IPS-11a (cell line): ENCODE measurements around the gene DCTN5.
A peak's percentile ranks its signal among the peaks of the same experiment; 100 is the strongest.
"Not testable (repeated sequence)": the region's sequence is repeated elsewhere in the genome, so short reads cannot be mapped to it uniquely, and the experiment has no call there.

Experiments
- H3K4me3 ChIP-seq: one replicate; pipeline ENCODE4 v1.5.1; 2013; ENCODE audit warnings: low read depth, low read length, control low read depth

DCTN5 gene

DNA sequence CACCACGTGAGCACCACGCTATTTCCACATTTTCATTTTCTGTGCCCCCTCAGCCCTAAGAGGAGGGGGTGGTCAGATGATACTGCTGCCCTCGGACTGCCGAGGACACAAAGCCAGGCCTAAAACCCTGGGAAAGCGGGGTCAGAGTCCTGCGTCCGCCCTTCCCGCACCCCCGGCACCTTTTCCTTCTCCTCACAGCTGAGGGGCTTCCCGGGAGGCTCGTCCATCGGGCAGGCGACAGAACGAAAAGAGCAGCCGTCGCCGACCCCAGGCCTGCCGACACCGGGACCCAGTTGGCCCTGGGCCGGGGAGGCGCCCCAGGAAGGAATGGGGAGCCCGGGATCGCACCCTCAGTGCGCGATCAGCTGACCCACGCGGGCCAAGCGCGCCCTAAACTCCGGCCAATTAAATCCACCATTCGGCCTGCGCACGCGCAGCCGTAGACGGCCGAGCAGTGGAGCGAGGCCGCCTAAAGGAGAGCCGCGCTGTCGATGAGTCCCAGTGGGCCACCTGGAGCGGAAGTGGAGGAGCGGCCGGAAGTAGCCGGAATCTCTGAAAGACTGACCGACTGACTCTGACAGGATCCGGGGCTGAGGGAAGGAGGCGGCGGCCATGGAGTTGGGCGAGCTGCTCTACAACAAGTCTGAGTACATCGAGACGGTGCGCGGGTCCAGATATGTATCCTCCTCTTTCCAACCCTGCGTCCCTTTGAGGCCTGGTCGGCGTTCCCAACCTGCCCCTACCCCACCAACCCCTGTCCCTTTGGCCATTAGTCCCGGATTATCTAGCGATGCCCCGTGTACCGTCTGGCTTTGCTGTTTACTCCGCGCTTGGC, at the start of gene DCTN5, which contains the start of gene PALB2:
DCTN5 (plus strand) TSS at position 536 of the 835 bp plus-strand sequence; CDS start at position 613, 77 bp downstream.
PALB2 (minus strand) TSS at position 380 of the 835 bp plus-strand sequence; CDS start at position 227, 153 bp downstream.
- H3K4me3 ChIP-seq = peak within 1 kb of the TSS; percentile 99

DNA sequence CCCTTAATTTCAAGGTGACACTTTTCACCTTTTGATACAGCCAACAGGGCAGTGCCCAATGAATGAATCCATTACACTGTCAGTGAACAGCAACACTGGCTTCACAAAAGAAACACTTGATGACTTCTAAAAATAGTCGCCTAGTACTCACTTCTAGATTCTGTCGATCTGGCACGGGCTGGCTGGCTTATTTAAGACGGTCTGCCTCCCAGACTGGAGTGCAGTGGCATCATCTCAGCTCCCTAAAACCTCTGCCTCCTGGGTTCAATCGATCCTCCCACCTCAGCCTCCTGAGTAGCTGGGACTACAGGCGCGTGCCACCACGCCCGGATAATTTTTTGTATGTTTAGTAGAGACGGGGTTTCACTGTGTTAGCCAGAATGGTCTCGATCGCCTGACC, 47.1 kb upstream of the DCTN5 start:
- H3K4me3 ChIP-seq = no peak overlapping the region

DNA sequence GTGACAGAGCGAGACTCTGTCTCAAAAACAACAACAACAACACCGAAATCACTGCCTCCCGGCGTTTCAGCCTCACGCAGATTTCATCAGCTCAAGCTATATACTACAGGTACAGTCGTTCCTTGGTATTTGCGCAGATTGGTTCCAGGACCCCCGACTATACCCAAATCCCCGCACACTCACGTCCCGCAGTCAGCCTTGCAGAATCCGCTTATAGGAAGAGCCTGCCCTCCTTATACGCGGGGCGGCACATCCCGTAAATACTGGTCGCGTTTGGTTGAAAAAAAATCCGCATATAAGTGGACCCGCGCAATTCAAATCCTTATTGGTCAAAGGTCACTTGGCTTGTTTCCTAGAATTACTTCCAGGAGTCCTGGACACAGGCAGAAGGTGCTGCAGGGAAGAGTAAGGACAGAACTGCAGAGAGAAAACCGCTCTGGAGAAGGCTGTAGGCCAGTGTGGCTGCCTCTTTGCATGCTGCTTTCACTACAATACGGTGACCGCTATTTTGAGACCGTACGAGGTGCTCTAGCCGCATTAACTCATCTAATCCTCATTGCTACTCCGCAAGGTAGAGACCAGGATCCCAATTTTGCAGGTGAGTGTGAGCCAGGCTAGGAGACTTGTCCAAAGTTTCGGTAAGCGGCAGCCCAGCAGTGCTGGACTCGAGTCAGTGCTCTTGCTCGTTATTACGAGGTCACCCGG, 45.9 kb upstream of the DCTN5 start:
- H3K4me3 ChIP-seq = peak overlapping the region; percentile 99

DNA sequence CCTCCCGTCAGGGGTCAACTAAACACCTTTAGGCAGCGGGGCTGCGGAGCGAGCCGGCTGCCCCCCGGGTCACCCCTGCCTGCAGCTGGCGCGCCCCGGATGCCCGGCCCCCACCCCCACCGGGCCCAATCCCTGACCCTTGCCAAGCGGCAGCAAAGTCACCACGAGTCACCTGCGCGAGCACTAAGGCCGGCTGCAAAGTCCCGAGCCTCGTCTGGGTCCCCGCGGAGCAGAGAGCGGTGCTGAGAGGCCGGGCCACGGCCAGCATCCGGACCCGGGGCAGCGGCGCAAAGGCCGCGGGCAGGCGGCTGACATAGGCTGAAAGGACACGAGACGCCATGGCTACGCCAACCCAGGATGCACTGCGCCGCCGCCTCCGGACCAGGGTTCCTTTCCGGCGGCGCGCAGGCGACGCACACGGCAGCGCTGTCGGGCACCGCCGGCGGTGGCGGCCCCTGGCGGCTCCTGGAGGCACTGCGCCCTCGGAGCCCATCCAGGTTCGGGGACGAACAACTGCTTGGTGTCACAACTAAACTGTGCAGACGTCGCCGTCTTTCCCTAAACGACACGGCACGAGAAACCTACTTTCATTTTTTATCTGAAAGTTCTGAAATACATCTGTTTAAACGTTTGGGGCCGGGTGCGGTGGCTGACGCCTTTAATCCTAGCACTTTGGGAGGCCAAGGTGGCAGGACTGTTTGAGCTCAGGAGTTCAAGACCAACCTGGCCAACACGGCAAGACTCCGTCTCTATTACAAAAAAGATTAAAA, 45.1 kb upstream of the DCTN5 start, which contains the start of gene NDUFAB1:
NDUFAB1 (minus strand) TSS at position 366 of the 770 bp plus-strand sequence; CDS start at position 340, 26 bp downstream.
- H3K4me3 ChIP-seq = peak within 1 kb of the TSS; percentile 99

DNA sequence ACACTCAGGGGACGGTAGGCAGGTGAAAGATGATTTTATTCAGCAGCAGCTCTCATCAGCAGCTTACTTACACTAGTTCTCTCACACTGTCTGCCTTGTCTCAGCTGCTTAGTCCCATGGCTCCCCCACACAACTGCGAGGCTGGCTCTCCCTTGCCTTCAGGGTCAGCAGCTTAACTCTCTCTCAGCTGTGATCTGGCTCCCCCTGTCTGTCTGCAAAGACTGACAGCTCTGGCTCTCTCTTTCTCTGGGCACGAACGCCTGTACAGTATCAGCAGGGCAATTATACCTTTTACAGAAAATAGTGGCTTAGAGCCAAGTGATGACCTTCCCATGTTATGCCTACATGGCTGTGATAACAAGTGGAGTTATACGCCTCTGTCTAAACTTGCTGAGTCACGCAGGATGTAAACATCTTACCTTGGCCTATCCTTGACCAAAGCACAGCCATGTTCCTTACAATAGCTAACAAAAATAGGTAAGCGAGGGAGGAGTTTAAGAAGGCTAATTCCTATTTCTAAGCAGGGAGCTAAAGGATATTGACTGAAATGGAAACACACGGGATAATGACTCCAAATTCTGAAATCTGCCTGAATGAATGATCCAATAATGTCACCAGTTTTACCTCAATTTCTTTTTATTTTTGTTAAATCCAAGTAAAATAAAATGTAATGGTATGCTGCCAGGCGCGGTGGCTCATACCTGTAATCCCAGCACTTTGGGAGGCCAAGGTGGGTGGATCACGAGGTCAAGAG, 44.1 kb upstream of the DCTN5 start:
- H3K4me3 ChIP-seq = no peak overlapping the region

DNA sequence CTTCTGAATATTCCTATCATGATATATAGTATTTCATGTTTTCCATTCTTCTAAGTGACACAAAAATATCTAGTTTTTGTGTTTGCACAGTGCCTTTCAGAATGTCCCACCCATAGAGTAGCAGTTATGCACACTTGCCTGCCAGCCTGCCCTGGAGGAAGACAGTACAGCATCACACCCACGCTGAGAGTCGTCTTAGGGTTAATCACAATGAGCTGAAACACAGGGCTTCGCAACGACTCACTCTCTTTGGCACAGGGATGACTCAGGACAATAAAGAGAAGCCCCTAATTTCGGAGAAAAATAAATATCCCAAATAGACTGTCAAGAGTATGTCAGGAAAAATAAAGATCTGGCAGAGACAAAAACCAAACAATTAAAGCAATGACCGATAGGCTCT, 33.5 kb upstream of the DCTN5 start:
- no peak overlapping the region for H3K4me3 ChIP-seq

DNA sequence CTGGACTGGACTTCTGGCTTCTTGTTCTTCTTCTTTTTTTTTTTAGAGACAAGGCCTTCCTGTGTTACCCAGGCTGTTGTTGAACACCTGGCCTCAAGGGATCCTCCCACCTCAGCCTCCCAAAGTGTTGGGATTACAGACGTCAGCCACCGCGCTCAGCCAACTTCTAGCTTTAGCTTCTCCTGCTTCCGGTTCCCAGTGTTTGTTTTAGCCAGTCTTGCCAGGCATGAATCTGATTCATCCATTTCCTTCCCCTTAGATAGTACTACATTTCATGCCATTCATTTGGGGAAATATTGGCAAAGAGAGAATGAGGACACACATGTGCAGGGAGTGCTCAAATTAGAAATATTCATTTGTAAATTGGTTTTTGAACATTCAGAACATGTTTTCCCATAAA, 33.1 kb upstream of the DCTN5 start:
- H3K4me3 ChIP-seq = no peak overlapping the region

DNA sequence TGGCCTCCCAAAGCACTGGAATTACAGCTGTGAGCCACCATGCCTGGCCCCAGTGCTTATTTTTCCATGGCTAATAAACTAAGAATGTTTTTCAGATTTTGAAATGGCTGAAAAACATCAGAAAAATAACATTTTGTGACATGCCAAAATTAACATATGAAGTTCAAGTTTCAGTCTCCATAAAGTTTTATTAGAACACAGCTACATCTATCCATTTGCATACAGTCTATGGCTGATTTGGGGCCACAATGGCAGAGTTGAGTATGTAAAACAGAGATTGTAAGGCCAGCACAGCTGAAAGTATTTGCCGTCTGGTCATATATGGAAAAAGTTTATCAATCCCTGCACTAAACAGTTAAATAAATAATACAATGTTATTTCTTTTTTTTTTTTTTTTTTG, 31.3 kb upstream of the DCTN5 start:
- no peak overlapping the region for H3K4me3 ChIP-seq

DNA sequence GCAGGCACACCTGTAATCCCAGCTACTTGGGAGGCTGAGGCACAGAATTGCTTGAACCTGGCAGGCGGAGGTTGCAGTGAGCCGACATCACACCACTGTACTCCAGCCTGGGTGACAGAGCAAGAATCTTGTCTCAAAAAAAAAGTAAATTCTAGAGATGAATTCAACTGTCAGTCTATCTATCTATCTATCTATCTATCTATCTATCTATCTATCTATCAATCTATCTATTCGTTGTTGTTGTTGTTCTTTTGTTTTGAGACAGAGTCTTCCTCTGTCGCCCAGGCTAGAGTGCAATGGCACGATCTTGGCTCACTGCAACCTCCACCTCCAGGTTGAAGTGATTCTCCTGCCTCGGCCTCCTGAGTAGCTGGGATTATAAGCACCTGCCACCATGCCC, 30.4 kb upstream of the DCTN5 start:
- H3K4me3 ChIP-seq = not testable (repeated sequence)

DNA sequence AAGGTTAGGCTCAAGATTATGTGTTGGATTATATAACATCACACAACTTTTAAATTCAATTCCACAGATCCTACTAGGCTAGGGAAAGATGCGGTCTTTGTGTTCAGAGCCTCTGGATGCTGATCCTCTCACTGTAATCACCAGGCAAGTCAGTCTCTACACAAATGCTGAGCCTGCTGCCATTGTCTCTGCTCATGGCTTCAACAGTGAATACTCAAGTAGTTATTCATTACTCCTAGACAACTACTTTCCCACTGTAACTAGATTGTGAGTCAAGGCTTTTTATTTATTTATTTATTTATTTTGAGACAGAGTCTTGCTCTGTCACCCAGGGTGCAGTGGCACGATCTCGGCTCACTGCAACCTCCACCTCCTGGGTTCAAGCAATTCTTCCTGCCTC, 29.3 kb upstream of the DCTN5 start:
- no peak overlapping the region for H3K4me3 ChIP-seq

DNA sequence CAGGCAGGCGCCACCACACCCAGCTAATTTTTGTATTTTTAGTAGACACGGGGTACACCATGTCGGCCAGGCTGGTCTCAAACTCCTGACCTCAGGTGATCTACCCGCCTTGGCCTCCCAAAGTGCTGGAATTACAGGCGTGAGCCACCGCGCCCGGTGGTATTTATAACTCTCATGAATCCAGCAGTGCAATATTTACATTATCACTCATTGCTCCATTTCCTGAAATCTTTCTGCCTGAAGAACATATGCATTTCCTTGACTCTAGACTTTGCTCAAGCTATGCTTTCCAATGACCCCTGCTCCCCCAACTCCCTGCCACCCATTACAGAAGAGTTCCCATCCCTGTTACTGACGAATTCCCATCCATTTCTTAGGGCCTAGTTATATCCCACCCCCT, 25.5 kb upstream of the DCTN5 start:
- no peak overlapping the region for H3K4me3 ChIP-seq

DNA sequence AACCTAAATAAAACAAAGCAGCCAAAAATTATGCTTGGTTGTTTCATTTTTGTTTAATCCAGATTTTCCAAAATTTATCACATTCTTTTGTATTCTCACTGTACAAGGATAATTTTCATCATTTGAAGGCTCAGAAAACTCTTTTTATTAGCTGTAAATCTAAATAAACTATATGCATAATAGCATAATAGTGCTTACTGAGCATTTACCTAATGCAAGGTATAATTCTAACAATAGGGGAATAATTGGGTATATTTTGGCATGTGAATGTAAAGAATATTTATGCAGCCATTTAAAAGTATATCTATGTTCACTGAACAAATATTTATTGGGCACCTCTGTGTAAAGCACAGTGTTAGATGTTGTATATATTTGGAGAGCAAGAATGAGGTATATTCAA, 17.2 kb upstream of the DCTN5 start:
- H3K4me3 ChIP-seq = no peak overlapping the region

DNA sequence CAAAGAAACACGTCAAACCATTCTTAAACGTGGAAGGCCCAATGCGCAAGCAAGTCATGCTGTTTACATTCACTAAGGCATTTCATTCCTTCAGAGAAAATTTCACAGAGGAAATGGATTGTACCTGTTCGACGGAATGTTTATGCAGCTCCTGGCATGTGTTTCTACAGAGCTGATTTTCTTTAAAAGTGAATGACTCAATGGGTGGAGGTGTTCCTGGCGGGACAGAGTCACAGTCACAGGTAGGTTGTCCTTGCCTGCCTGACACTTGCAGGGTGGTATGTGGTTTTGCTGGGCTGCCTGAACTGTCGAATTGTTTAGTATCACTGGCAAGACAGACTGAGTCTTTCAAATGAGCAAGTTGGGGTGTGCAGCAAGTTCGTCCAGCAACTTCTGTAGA, 11.8 kb upstream of the DCTN5 start:
- no peak overlapping the region for H3K4me3 ChIP-seq

DNA sequence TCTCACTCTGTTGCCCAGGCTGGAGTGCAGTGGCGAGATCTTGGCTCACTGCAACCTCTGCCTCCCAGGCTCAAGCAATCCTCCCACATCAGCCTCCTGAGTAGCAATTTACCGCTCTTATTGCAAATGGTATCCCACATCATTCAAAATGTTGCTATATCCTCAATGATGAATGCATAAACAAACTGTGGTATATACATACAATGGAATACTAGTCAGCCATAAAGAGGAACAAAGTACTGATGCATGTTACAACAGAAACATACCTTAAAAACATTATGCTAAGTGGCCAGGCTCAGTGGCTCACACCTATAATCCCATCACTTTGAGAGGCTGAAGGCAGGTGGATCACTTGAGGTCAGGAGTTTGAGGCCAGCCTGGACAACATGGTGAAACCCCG, 9.4 kb upstream of the DCTN5 start:
- H3K4me3 ChIP-seq = not testable (repeated sequence)

DNA sequence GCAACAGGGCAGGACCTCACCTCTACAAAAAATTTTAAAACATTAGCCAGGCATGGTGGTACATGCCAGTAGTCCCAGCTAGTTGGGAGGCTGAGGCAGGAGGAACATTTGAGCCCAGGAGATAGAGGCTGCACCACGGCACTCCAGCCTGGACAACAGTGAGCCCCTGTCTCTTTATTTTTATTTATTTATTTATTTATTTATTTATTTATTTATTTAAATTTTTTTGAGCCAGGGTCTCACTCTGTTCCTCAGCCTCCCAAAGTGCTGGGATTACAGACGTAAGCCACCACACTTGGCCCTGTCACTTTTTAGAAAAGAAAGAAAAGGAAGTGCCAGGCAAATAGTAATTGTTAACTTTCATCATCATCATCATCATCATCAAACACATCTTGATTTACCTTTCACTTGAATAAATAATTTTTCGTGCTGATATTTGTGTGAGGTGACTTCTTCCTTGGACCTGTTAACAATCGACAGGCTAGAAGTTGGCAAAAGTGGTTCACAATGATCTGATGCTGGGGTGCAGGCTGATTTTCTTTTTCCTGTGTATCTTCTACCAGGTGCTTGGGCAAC, 6.7 kb upstream of the DCTN5 start:
- H3K4me3 ChIP-seq = no peak overlapping the region

DNA sequence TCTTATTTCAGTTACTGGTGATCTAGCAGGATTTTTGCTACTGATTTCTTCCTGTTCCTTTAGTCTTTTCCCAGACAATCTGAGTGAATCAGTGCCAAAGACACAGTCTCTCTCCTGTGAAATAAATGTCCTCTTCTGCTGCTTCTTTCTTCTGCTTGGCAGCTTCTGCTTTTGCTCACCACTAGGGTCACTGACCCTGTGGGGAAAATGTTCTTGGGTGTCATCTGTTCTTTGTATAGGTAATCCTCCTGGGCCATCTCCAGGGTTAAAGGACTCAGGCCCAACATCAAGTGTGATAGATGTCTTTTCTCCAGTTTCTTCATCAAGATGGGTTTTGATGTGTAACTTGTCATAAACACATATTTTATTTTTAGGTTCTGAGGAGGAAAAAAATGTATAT, 5.3 kb upstream of the DCTN5 start:
- no peak overlapping the region for H3K4me3 ChIP-seq

DNA sequence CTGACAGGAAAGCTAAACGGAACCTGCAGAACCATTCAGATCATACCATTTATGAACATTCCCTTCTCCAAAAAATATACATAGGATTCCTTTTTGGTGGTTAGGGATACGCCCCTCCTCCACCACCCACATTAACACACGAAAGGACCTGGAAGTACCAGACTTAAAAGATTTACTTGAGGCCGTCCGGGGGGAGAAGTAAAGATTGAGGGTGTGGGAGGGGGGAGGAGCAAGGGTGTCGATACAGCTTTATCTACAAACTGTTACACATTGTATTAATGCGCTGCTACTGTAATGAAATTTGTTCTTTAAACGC, 693 bp upstream of the DCTN5 start:
- peak overlapping the region; percentile 99 for H3K4me3 ChIP-seq

DNA sequence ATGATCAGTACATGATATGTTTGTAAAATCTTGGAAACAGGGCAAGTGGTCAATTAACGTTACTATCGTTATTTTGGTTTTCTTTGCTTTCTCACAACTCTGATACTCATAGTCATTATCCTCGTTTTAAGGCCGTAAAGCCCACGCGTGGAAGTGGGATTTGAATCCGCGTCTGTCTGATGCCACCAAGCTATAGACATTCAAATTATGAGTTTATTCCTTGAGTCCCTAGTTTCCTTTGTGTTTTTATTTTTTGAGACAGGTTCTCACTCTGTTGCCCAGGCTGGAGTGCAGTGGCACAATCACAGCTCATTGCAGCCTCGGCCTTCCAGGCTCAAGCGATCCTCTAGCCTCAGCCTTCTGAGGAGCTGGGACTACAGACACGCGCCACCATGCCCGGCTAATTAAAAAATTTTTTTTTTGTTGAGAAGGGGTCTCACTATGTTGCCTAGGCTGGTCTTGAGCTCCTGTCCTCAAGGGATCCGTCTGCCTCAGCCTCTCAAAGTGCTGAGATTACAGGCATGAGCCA, 1.0 kb downstream of the DCTN5 start:
- H3K4me3 ChIP-seq = peak overlapping the region; percentile 99

DNA sequence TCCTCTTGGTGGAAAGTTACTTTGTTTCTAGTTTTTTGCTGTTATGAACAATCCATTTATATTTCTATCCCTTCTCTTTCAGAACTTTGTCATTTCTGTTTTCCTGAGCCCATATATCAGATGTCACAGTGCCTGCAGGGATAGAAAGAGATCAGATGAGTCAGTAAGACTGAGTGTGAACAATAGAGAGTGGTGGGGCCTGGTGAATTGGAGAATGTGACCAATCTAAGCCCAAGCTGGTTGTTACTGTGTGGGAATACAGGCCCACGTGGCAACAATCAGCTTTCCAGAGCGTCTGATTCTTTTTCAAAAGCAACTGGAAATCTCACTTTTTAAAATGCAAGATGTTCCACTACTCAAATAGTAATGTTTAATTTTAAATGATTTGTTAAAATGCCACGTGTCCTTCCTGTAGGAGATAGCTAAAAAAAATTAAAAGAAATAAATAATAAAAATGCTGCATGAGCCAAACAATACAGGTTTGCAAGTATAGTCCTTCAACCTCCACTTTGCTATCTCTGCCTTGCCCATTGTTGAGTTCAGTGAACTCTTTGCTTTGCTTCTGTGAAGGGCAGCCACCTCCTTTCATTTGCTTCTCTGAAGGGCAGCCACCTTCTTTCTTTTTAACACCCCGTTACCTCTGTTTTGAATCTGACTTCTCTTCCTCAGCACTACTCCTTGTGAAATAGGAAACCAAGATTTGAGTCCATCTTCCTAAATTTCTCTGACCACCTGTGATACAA, 9.6 kb downstream of the DCTN5 start:
- no peak overlapping the region for H3K4me3 ChIP-seq
